ENCODE measurements around the gene SHISA6.

The SHISA6 gene

GRCh38 chr17:11490171-11490755 lies 249.2 kb downstream of the SHISA6 start:
- Histone ChIP-seq H3K14ac (ENCODE audit: low read length in 2 of 2) (no peak overlapping the region), H2BK15ac (ENCODE audit: low read depth, poor library complexity, severe bottlenecking) (no peak overlapping the region), H2BK12ac (ENCODE audit: low read length in 2 of 2) (no peak overlapping the region), H3K9ac (ENCODE audit: low read length) (no peak overlapping the region), H3K9me3 (ENCODE audit: control insufficient read depth, low read length) (no peaks in the 10 kb centered on the region), H2AFZ (ENCODE audit: low read depth, low read length) (no peak overlapping the region), H2AK5ac (ENCODE audit: low read length, severe bottlenecking) (no peak overlapping the region), H3K79me1 (replicated peaks; ENCODE audit: low read length, poor library complexity, severe bottlenecking) (no peaks in the 10 kb centered on the region), H3K23ac (ENCODE audit: low read length in 2 of 2) (no peak overlapping the region), H3K4ac (ENCODE audit: low read depth in 1 of 2, low read length in 2 of 2) (no peak overlapping the region), H4K91ac (ENCODE audit: low read length) (no peak overlapping the region), H4K8ac (ENCODE audit: low read length) (no peak overlapping the region), H2BK5ac (ENCODE audit: low read depth, low read length, poor library complexity, severe bottlenecking) (no peak overlapping the region), H3K27me3 (ENCODE audit: control insufficient read depth in 1 of 2, insufficient read depth in 1 of 2, low read length in 2 of 2) (no peaks in the 10 kb centered on the region), H3K18ac (ENCODE audit: low read depth in 1 of 2, low read length in 2 of 2) (no peak overlapping the region), H3K36me3 (ENCODE audit: control insufficient read depth in 1 of 2, insufficient read depth in 2 of 2, low read depth in 1 of 2, low read length in 2 of 2) (no peaks in the 10 kb centered on the region), H3K4me1 (ENCODE audit: control insufficient read depth, insufficient read depth, low read depth, low read length) (no peaks in the 10 kb centered on the region), H3K27ac (ENCODE audit: low read length, poor library complexity, severe bottlenecking) (no peak overlapping the region), H3K4me3 (ENCODE audit: insufficient read depth in 1 of 2, low read depth in 1 of 2, low read length in 2 of 2) (no peak overlapping the region), H2BK120ac (ENCODE audit: low read depth, low read length) (no peak overlapping the region), H3K4me2 (ENCODE audit: low read length, poor library complexity, severe bottlenecking) (no peak overlapping the region)
- WGBS = 82% methylated on average over 14 of the region's 14 CpGs
- DNase-seq = no peak

- H3K27me3 ChIP-seq (ENCODE audit: control insufficient read depth in 1 of 2, insufficient read depth in 1 of 2, low read length in 2 of 2) = no peaks in the 10 kb centered on the region
- no peak overlapping the region for H2AK5ac ChIP-seq (ENCODE audit: low read length, severe bottlenecking)
- H3K4me3 ChIP-seq (ENCODE audit: insufficient read depth in 1 of 2, low read depth in 1 of 2, low read length in 2 of 2) = no peak overlapping the region
- no peak overlapping the region for H3K18ac ChIP-seq (ENCODE audit: low read depth in 1 of 2, low read length in 2 of 2)
- no peak overlapping the region for H3K14ac ChIP-seq (ENCODE audit: low read length in 2 of 2)
- no peak overlapping the region for H4K91ac ChIP-seq (ENCODE audit: low read length)
- no peaks in the 10 kb centered on the region for H3K9me3 ChIP-seq (ENCODE audit: control insufficient read depth, low read length)
- H3K36me3 ChIP-seq (ENCODE audit: control insufficient read depth in 1 of 2, insufficient read depth in 2 of 2, low read depth in 1 of 2, low read length in 2 of 2) = no peaks in the 10 kb centered on the region
- no peak overlapping the region for H4K8ac ChIP-seq (ENCODE audit: low read length)
- no peak overlapping the region for H2BK12ac ChIP-seq (ENCODE audit: low read length in 2 of 2)
- no peak overlapping the region for H2BK15ac ChIP-seq (ENCODE audit: low read depth, poor library complexity, severe bottlenecking)
- no peak overlapping the region for H2AFZ ChIP-seq (ENCODE audit: low read depth, low read length)
- H3K4me1 ChIP-seq (ENCODE audit: control insufficient read depth, insufficient read depth, low read depth, low read length) = no peaks in the 10 kb centered on the region
- no peak overlapping the region for H3K4me2 ChIP-seq (ENCODE audit: low read length, poor library complexity, severe bottlenecking)
- H3K27ac ChIP-seq (ENCODE audit: low read length, poor library complexity, severe bottlenecking) = no peak overlapping the region
- no peaks in the 10 kb centered on the region for H3K79me1 ChIP-seq (replicated peaks; ENCODE audit: low read length, poor library complexity, severe bottlenecking)
- DNase-seq = no peak
- H3K4ac ChIP-seq (ENCODE audit: low read depth in 1 of 2, low read length in 2 of 2) = no peak overlapping the region
- WGBS = 79% methylated on average over 1 of the region's 1 CpG
- no peak overlapping the region for H2BK120ac ChIP-seq (ENCODE audit: low read depth, low read length)
- H2BK5ac ChIP-seq (ENCODE audit: low read depth, low read length, poor library complexity, severe bottlenecking) = no peak overlapping the region
- no peak overlapping the region for H3K9ac ChIP-seq (ENCODE audit: low read length)
- H3K23ac ChIP-seq (ENCODE audit: low read length in 2 of 2) = no peak overlapping the region
These were observed 251.5 kb downstream of the SHISA6 start for GRCh38 chr17:11492511-11492910.

- no peak overlapping the region for H4K8ac ChIP-seq (ENCODE audit: low read length)
- no peaks in the 10 kb centered on the region for H3K9me3 ChIP-seq (ENCODE audit: control insufficient read depth, low read length)
These were observed 252.9 kb downstream of the SHISA6 start for GRCh38 chr17:11493936-11494335.

GRCh38 chr17:11495613-11496012 lies 254.6 kb downstream of the SHISA6 start:
- no peak overlapping the region for H3K4ac ChIP-seq (ENCODE audit: low read depth in 1 of 2, low read length in 2 of 2)
- H3K9me3 ChIP-seq (ENCODE audit: control insufficient read depth, low read length) = no peaks in the 10 kb centered on the region
- WGBS = 64% methylated on average over 3 of the region's 3 CpGs

More at GRCh38 chr17:11493936-11494335, 252.9 kb downstream of the SHISA6 start:
- Histone ChIP-seq H3K4me2 (ENCODE audit: low read length, poor library complexity, severe bottlenecking) (no peak overlapping the region), H3K23ac (ENCODE audit: low read length in 2 of 2) (no peak overlapping the region), H2AK5ac (ENCODE audit: low read length, severe bottlenecking) (no peak overlapping the region), H2BK15ac (ENCODE audit: low read depth, poor library complexity, severe bottlenecking) (no peak overlapping the region), H3K4me3 (ENCODE audit: insufficient read depth in 1 of 2, low read depth in 1 of 2, low read length in 2 of 2) (no peak overlapping the region), H3K9ac (ENCODE audit: low read length) (no peak overlapping the region), H3K4me1 (ENCODE audit: control insufficient read depth, insufficient read depth, low read depth, low read length) (no peaks in the 10 kb centered on the region), H3K27me3 (ENCODE audit: control insufficient read depth in 1 of 2, insufficient read depth in 1 of 2, low read length in 2 of 2) (no peaks in the 10 kb centered on the region), H3K79me1 (replicated peaks; ENCODE audit: low read length, poor library complexity, severe bottlenecking) (no peaks in the 10 kb centered on the region), H3K4ac (ENCODE audit: low read depth in 1 of 2, low read length in 2 of 2) (no peak overlapping the region), H2AFZ (ENCODE audit: low read depth, low read length) (no peak overlapping the region), H2BK120ac (ENCODE audit: low read depth, low read length) (no peak overlapping the region), H3K36me3 (ENCODE audit: control insufficient read depth in 1 of 2, insufficient read depth in 2 of 2, low read depth in 1 of 2, low read length in 2 of 2) (no peaks in the 10 kb centered on the region), H3K18ac (ENCODE audit: low read depth in 1 of 2, low read length in 2 of 2) (no peak overlapping the region), H3K27ac (ENCODE audit: low read length, poor library complexity, severe bottlenecking) (no peak overlapping the region), H2BK12ac (ENCODE audit: low read length in 2 of 2) (no peak overlapping the region), H2BK5ac (ENCODE audit: low read depth, low read length, poor library complexity, severe bottlenecking) (no peak overlapping the region), H4K91ac (ENCODE audit: low read length) (no peak overlapping the region), H3K14ac (ENCODE audit: low read length in 2 of 2) (no peak overlapping the region)
- DNase-seq = no peak

More at GRCh38 chr17:11495613-11496012, 254.6 kb downstream of the SHISA6 start:
- Histone ChIP-seq H3K4me3 (ENCODE audit: insufficient read depth in 1 of 2, low read depth in 1 of 2, low read length in 2 of 2) (no peak overlapping the region), H2BK15ac (ENCODE audit: low read depth, poor library complexity, severe bottlenecking) (no peak overlapping the region), H3K14ac (ENCODE audit: low read length in 2 of 2) (no peak overlapping the region), H2AFZ (ENCODE audit: low read depth, low read length) (no peak overlapping the region), H2AK5ac (ENCODE audit: low read length, severe bottlenecking) (no peak overlapping the region), H3K36me3 (ENCODE audit: control insufficient read depth in 1 of 2, insufficient read depth in 2 of 2, low read depth in 1 of 2, low read length in 2 of 2) (no peaks in the 10 kb centered on the region), H3K4me2 (ENCODE audit: low read length, poor library complexity, severe bottlenecking) (no peak overlapping the region), H3K27ac (ENCODE audit: low read length, poor library complexity, severe bottlenecking) (no peak overlapping the region), H3K27me3 (ENCODE audit: control insufficient read depth in 1 of 2, insufficient read depth in 1 of 2, low read length in 2 of 2) (no peaks in the 10 kb centered on the region), H3K23ac (ENCODE audit: low read length in 2 of 2) (no peak overlapping the region), H2BK120ac (ENCODE audit: low read depth, low read length) (no peak overlapping the region), H3K4me1 (ENCODE audit: control insufficient read depth, insufficient read depth, low read depth, low read length) (no peaks in the 10 kb centered on the region), H2BK12ac (ENCODE audit: low read length in 2 of 2) (no peak overlapping the region), H3K9ac (ENCODE audit: low read length) (no peak overlapping the region), H4K91ac (ENCODE audit: low read length) (no peak overlapping the region), H4K8ac (ENCODE audit: low read length) (no peak overlapping the region), H2BK5ac (ENCODE audit: low read depth, low read length, poor library complexity, severe bottlenecking) (no peak overlapping the region), H3K18ac (ENCODE audit: low read depth in 1 of 2, low read length in 2 of 2) (no peak overlapping the region), H3K79me1 (replicated peaks; ENCODE audit: low read length, poor library complexity, severe bottlenecking) (no peaks in the 10 kb centered on the region)
- DNase-seq = no peak
